LoVo (cell line): ENCODE measurements around the gene INTS2.
"Not testable (repeated sequence)": the region's sequence is repeated elsewhere in the genome, so short reads cannot be mapped to it uniquely, and the experiment has no call there.

Experiments used
- DNase-seq: peaks from one replicate; pipeline ENCODE4 v3.0.0-alpha.2; 2016; ENCODE audit warnings: low spot score

The INTS2 gene, protein sequence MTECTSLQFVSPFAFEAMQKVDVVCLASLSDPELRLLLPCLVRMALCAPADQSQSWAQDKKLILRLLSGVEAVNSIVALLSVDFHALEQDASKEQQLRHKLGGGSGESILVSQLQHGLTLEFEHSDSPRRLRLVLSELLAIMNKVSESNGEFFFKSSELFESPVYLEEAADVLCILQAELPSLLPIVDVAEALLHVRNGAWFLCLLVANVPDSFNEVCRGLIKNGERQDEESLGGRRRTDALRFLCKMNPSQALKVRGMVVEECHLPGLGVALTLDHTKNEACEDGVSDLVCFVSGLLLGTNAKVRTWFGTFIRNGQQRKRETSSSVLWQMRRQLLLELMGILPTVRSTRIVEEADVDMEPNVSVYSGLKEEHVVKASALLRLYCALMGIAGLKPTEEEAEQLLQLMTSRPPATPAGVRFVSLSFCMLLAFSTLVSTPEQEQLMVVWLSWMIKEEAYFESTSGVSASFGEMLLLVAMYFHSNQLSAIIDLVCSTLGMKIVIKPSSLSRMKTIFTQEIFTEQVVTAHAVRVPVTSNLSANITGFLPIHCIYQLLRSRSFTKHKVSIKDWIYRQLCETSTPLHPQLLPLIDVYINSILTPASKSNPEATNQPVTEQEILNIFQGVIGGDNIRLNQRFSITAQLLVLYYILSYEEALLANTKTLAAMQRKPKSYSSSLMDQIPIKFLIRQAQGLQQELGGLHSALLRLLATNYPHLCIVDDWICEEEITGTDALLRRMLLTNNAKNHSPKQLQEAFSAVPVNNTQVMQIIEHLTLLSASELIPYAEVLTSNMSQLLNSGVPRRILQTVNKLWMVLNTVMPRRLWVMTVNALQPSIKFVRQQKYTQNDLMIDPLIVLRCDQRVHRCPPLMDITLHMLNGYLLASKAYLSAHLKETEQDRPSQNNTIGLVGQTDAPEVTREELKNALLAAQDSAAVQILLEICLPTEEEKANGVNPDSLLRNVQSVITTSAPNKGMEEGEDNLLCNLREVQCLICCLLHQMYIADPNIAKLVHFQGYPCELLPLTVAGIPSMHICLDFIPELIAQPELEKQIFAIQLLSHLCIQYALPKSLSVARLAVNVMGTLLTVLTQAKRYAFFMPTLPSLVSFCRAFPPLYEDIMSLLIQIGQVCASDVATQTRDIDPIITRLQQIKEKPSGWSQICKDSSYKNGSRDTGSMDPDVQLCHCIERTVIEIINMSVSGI

GRCh38 chr17:61927208-61928100, at the start of gene INTS2:
Gene INTS2, minus strand, starts transcription at chr17:61927982. Its CDS starts 1,338 bp downstream, at chr17:61926644.
- peak; percentile 94 for DNase-seq

GRCh38 chr17:61974115-61974514, 46.3 kb upstream of the INTS2 start:
- no peak for DNase-seq

DNA sequence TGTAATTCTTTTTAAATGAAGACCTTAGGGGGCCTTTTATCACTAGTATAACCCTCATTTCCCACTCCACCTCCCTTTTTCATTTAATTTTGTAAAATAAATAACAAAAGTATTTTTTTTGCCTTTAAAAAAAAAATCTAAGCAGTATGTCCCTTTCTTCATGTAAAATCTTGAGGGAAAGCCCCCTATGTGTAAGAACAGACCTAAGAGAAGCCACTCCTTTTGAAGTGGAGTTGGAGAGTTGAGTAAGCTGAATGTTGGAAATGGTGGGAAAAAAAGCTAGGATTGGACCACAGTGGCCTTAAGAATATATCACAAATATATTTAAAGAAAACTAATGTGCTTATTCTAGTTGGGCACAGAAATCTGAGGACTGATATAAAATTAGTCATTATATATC, 44.5 kb upstream of the INTS2 start:
- no peak for DNase-seq

- DNase-seq = no peak
Observed at GRCh38 chr17:61970030-61970429, 42.2 kb upstream of the INTS2 start.

DNA sequence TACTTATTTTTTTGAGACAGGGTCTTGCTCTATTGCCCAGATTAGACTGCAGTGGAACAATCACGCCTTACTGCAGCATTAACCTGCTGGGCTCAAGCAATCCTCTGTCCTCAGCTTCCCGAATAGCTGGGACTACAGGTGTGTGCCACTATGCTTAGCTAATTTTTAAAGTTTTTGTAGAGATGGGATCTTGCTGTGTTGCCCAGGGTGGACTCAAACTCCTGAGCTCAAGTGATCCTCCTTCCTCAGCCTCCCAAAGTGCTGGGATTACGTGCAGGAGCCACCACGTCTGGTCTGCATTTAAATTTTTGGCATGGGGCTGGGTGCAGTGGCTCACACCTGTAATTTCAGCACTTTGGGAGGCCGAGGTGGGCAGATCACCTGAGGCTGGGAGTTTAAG, 41.0 kb upstream of the INTS2 start:
- DNase-seq = no peak

DNA sequence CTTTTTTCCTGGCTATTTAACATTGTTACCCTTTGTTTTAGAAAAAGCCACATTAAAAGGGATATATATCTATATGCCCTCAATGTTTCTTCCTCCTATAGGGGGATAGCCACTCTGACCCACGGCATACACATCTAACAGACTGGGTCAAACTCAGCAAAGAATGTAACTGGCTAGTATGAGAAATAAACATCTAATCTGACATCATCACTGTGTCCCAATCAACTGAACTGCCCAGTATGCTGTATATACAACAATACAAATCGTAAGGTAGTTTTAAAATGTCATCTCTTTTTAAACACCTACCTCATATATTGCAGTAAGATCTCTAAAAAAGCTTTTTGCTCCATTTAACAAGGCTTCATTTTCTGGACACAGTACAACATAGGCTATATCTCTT, 39.9 kb upstream of the INTS2 start:
- no peak for DNase-seq

GRCh38 chr17:61966191-61966590, 38.4 kb upstream of the INTS2 start:
- DNase-seq = no peak

GRCh38 chr17:61955619-61956018, 27.8 kb upstream of the INTS2 start:
- DNase-seq = no peak

GRCh38 chr17:61947367-61948078, 19.7 kb upstream of the INTS2 start:
- DNase-seq = no peak

- DNase-seq = no peak
Observed at GRCh38 chr17:61946359-61946758, 18.6 kb upstream of the INTS2 start.

DNA sequence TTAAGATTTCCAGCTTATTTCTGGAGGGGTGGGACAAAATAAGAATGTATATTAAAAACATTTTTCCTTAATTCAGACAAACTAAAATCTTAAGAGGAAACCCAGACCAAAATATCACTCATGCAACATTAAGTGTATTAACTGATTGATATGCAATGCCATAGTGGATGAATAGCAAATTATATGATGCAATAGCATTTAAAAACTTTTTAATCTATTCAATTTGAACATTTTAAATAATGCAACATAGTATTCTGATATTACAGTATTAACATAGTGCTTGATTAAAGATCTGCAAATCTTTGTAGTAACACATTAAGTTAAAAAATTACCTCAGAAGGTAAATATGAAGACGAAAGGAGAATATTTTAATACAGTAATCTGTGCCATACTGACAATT, 15.3 kb upstream of the INTS2 start:
- DNase-seq = no peak

DNA sequence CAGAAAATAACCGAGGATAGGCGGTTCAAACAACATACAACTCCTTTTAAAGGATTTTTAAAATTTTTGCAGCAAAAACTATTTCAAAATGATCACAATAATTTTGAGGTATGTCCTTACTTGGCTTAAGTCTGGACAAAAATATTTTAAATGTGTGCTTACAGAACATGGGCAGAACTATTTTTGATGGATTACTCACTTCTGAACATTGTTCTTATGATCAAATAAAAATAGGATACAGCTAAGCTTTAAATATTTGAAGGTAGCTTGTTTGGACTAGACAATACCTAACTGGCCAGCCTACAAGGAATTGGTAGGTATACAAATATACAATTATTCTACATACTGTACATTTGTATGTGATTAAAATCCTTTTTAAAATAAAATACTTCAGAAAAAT, 14.3 kb upstream of the INTS2 start:
- no peak for DNase-seq

DNA sequence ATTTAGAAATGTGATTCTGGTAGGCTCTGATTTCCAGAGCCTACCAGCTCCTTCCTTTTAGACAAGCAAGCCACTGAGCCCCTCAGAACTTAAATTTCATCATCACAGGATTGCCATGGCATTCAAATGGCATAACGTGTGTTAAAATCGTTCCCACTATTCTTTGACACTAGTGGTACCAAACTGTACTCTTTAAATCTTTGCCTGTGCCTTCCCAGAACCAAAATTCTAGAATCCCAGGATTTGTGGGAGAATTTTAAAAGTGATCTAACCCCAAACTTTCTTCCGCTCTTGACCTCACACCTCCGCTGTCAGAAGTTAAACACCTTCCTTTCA, 287 bp upstream of the INTS2 start:
- DNase-seq = no peak

GRCh38 chr17:61926826-61927207, 965 bp downstream of the INTS2 start:
- DNase-seq = no peak

DNA sequence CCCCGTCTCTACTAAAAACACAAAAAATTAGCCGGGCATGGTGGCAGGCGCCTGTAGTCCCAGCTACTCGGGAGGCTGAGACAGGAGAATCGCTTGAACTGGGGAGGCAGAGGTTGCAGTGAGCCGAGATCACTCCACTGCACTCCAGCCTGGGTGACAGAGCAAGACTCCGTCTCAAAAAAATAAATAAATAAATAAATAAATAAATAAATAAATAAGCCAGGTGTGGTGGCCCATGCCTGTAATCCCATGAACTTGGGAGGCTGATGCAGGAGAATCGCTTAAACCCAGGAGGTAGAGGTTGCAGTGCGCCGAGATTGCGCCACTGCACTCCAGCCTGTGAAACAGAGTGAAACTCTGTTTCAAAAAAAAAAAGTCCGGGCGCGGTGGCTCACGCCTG, 12.6 kb downstream of the INTS2 start:
- not testable (repeated sequence) for DNase-seq

- no peak for DNase-seq
Observed at GRCh38 chr17:61908292-61909037, 19.3 kb downstream of the INTS2 start.

DNA sequence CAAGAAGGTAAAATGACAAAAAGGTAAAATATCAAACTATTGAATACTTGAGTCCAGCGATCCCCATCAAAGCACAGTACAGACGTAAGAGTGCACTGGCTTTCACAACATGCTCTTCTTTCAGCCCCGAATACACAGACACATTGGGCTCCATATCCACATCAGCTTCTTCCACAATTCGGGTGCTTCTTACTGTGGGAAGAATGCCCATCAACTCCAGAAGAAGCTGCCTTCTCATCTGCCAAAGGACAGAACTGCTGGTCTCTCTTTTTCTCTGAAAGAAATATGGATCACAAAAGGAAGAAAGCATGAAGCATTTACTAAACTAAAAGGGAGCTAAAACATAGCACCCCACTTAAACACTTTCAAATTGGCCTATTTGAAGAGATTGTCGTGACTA, 20.4 kb downstream of the INTS2 start:
- DNase-seq = no peak

DNA sequence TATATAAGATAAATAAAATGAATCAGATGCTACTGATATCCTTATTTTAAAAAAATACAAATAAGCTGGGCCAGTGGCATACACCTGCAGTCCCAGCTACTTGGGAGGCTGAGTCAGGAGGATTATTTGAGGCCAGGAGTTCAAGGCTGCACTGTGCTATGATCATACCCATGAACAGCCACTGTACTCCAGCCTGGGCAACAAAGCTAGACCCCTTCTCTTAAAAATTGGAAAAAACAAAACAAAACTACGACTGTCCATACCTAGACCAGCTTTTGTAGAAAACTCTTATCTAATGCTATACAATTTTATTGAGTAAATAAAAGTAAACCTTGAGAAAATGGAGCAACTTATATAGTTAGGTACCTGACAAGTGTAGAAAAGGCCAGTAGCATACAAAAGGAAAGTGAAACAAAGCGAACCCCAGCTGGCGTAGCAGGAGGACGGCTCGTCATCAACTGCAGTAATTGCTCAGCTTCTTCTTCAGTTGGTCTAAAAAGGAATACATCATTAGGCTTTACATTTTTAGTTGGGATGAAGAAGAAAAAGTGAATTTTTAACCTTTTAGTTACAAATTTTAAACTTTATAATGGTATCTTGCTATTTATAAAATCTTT, 23.6 kb downstream of the INTS2 start:
- no peak for DNase-seq

- no peak for DNase-seq
Observed at GRCh38 chr17:61903251-61903650, 24.5 kb downstream of the INTS2 start.
